ENCODE measurements around the gene STX3.
"Not testable (repeated sequence)": the region's sequence is repeated elsewhere in the genome, so short reads cannot be mapped to it uniquely, and the experiment has no call there.

STX3 gene

DNA sequence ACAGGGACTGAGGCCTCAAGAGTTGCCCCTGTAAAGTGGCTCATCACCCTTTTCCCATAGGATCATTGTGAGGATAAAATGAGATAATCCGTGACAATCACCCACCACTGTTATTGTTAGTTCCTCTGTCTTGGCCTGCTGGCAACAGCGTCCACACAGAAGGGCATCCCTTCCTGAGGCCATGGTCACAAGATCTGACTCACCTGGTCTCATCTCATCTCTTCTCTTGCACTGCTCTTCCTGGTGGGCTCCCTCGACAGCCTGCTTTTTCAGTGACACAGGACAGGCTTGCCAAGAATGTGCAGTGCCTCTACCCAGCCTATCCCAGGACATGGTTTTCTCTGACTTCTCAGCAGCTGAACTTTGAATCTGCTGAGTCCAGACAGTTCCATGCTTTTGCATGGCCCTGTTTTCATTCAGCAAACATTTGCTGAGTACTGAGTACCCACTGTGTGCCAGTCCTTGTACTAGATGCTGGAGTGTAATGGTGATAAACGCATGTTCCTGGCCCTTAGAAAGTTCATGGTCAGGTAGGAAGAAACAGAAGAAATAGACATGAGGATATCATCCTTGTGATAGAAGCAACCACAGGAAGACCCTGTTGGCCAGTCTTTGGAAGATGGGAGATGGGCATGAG lies 3.3 kb downstream of the STX3 start:
- no peak for DNase-seq (ENCODE audit: low read depth in 2 of 2)

GRCh38 chr11:59759900-59760299 lies 4.7 kb downstream of the STX3 start:
- no peak for DNase-seq (ENCODE audit: low read depth in 2 of 2)

- DNase-seq (ENCODE audit: low read depth in 2 of 2), result no peak
Observed at GRCh38 chr11:59760771-59761170, 5.6 kb downstream of the STX3 start.

- no peak for DNase-seq (ENCODE audit: low read depth in 2 of 2)
Observed at GRCh38 chr11:59761993-59762392, 6.8 kb downstream of the STX3 start.

GRCh38 chr11:59765068-59765735 lies 10.0 kb downstream of the STX3 start:
- no peak for DNase-seq (ENCODE audit: low read depth in 2 of 2)

DNA sequence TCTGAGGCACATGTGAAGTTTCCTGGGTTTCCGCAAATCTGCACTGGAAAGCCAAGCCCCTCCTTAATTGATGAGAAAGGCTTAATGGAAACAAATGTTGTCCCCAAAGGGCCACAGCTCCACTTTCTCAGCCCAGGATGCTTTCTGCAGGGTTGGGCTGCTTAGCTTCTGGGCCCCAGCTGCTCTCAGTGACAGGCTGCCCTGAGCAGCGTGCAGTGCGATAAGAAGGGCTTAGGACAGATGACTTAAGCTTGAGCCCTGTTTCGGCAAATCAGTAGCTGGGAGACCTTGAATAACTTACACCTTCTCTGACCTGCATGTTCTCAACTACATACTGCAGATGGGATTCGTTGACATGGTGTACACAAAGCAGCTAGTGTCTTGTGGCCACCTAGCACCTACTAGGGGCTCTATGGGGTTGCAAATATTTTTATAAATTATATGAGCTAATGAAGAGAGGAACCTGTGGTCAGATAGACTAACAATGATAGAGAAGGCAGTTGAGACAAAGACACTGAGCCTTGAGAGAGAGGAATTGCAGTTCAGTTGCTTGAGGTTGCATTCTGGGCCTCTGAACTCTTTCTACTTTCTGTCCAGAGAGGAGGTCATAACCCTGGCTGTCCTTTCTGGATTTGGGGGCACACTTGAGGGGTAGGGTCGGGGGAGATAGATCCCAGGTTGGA lies 11.5 kb downstream of the STX3 start:
- DNase-seq (ENCODE audit: low read depth in 2 of 2), result no peak

- no peak for DNase-seq (ENCODE audit: low read depth in 2 of 2)
Observed at GRCh38 chr11:59767225-59767611, 12.0 kb downstream of the STX3 start.

- no peak for DNase-seq (ENCODE audit: low read depth in 2 of 2)
Observed at GRCh38 chr11:59769111-59769510, 13.9 kb downstream of the STX3 start.

GRCh38 chr11:59769828-59770227 lies 14.7 kb downstream of the STX3 start:
- DNase-seq (ENCODE audit: low read depth in 2 of 2), result no peak

DNA sequence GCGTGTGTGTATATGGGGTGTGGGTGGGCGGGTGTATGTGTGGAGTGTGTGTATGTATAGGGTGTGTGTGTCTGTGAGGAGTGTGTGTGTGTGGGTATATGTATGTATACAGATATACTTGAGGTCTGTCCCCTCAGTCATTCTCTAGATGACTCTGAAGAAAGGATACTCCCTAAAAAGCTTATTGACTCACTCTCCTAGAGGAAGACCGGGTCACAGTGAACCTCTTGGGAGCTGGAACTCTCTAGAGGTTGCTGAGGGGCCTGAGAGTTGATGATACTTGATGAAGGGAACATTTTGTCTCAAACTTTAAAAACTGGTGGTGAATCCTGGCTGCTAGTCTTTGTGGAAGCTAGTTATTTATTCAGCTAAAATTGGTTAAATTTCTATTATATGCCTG lies 15.1 kb downstream of the STX3 start:
- DNase-seq (ENCODE audit: low read depth in 2 of 2), result no peak

DNA sequence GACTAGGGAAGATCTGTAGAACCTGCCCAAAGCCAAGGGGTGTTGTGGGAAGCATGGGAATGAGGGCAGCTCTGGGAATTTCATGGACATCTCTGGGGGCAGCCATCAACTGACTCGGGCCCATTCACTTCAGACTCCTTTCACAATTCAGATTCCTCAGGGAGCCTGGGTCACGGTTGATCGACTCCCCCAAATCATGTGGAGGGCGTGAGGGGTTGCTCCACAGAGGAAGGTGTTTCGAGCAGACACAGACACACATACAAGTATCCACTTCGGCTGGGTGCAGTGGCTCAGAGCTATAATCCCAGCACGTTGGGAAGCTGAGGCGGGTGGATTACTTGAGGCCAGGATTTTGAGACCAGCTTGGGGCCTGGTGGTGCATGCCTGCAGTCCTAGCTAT lies 15.7 kb downstream of the STX3 start:
- DNase-seq (ENCODE audit: low read depth in 2 of 2), result no peak

GRCh38 chr11:59771605-59772004 lies 16.4 kb downstream of the STX3 start:
- DNase-seq (ENCODE audit: low read depth in 2 of 2), result no peak

GRCh38 chr11:59773083-59773440 lies 17.9 kb downstream of the STX3 start:
- DNase-seq (ENCODE audit: low read depth in 2 of 2), result no peak

GRCh38 chr11:59776210-59777066 lies 21.3 kb downstream of the STX3 start:
- DNase-seq (ENCODE audit: low read depth in 2 of 2), result no peak

DNA sequence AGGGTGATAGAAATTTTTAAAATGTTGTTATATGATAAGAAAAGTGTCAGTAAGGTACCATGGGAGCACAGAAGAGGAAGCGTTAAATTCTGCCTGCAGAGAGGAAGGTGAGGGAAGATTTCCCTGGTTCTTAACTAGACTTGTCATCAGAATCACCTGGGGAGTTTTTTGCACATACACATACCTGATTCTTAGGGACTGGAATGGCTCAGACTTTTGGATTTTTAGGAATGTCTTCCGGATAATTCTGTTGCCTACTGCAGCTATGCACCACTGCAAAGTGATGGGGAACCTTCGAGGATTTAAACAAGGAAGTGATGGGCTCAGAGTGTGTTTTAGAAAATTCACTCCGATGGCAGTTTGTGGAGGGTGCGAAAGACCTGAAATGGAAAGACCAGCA lies 21.9 kb downstream of the STX3 start:
- no peak for DNase-seq (ENCODE audit: low read depth in 2 of 2)

GRCh38 chr11:59778122-59778521 lies 22.9 kb downstream of the STX3 start:
- DNase-seq (ENCODE audit: low read depth in 2 of 2), result no peak

DNA sequence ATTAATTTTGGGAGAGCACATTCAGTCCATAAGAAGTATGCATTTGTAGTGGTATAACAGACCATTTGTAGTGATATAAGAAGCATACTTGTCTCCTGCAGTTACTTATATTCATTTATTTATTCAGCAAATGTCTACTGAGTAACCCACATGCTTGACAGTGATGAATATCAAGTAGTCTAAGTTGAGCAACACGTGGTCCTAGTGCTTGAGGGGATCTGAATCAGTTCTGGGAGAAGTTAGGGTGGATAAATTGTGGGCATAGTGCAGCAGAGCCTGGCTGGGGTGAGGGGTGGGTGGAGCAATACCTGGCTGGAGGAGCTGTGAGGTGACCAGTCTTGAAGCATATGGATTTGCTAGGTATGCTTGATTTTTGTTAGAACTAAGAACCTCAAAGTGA lies 24.3 kb downstream of the STX3 start:
- DNase-seq (ENCODE audit: low read depth in 2 of 2), result no peak

DNA sequence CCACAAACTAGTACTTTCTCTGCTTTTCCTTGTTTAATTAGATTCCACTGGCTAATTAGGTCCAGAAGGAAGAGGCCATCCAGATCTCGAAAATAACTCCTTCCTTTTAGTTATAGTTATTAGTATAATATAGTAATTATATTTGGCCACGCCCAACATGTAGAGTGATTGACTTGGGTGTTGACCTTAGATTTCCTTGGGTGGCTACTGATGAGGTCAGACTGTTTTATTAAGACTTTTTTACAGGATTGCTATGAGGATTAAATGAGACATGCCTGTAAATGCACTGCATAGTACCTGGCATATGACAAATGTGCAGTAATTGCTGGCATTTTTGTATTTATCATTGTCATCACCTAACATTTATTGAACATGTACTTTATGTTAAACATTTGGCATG lies 26.9 kb downstream of the STX3 start:
- no peak for DNase-seq (ENCODE audit: low read depth in 2 of 2)

GRCh38 chr11:59783632-59784090 lies 28.5 kb downstream of the STX3 start:
- no peak for DNase-seq (ENCODE audit: low read depth in 2 of 2)

- not testable (repeated sequence) for DNase-seq (ENCODE audit: low read depth in 2 of 2)
Observed at GRCh38 chr11:59784441-59784840, 29.3 kb downstream of the STX3 start.

DNA sequence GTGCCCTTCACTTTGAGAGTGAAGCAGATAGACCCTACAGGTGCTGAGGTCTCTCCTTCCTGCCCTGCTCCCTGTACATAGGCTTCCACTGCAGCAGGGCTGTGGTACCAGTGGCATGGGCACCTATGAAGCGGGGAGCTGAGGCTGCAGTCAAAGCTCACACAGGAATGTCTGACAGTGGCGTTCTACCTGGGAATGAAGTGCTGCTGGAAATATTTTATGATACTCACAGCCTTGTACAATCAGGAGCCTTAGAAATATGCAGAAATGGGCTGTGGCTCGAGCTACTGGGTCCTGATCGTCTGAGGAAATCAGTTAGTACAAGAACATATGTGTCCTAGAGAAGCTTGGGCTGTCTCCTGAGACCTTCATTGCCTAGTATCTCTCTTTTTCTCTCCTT lies 30.6 kb downstream of the STX3 start:
- DNase-seq (ENCODE audit: low read depth in 2 of 2), result no peak

GRCh38 chr11:59787255-59787588 lies 32.0 kb downstream of the STX3 start:
- no peak for DNase-seq (ENCODE audit: low read depth in 2 of 2)
